Activated naive CD4-positive, alpha-beta T cell treated with anti-CD3 and anti-CD28 coated beads, Interleukin-2, amount 50 U/mL, for 16 hours (primary cell): ENCODE results near the gene GDPD4.

ENCODE experiments used
- DNase-seq: peaks from one replicate; pipeline ENCODE4 v3.0.0-alpha.2; 2020

Gene GDPD4

DNA sequence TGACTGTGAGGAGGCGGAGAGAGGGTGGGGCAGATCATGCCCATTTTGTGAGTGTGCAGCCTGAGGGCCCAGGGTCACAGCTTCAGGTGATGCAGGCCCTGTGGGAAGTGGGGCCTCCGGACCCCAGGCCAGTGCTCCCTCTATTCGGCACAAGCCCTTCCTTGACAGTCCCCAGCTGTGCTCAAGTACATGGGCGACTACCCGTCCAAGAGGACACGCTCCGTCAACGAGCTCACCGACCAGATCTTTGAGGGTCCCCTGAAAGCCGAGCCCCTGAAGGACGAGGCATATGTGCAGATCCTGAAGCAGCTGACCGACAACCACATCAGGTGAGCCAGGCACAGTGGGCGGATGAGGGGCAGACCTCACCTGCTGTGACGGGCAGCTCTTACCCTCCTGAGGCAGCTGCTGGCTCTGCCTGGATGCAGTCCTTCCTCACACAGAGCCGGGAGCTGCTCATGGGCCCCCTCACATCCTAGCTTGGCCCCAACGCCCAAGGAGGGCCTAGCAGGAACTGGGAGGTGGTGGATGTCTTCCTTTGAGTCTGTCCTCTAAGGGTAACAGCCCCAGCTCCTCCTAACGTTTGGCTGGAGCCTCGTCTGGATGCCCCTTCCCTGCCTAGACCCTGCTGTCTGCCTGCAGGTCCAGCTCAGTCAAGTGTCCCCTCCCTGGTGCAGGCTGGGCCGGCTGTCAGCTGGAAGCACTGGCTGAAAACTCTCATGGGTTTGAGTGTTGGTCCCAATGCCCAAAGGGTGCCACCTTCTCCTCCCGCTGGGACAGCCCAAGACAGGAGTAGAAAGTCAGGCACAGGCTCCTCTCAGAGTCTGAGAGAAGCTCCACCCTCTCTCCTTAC is 97.4 kb downstream of the GDPD4 start:
- no peak for DNase-seq

DNA sequence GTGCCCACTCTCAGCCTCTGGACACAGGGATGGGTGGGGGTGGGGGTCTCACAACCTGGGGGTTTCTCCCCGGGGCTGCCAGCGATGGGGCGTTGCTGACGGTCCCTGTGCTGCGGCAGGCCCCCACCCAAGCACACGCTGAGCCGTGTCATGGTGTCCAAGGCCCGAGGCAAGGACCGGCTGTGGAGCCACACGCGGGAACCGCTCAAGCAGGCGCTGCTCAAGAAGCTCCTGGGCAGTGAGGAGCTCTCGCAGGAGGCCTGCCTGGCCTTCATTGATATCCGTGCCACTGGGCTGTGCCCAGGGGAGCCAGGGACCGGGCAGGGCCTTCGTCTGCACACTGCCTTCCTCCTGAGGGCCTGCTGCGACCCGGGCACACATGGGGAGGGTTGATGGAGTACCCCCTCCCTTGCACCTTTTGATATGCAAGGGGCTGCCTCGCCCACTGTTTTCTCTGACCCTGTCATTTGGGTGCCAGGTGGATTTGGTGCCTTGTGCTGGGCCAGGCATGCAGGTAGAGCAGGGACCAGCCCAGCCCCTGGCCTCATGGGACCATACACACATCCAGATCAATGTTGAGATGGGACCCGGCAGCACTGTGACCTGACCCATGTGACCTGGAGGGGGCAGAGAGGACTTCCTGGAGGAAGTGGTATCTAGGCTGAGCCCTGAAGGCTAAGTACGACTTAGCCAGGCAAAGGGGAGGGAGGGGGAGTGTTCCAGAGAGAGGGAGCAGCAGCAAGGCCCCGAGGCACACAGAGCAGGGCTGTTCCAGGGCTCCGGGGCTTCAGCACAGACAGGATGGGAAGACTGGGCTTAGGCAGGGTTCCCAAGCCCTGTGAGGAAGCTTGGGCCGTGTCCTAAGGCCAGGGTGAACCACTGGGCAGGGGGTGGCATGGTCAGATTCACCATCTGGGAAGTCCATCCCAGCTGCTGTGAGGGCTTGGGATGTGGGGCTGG is 98.3 kb downstream of the GDPD4 start:
- DNase-seq, result no peak

DNA sequence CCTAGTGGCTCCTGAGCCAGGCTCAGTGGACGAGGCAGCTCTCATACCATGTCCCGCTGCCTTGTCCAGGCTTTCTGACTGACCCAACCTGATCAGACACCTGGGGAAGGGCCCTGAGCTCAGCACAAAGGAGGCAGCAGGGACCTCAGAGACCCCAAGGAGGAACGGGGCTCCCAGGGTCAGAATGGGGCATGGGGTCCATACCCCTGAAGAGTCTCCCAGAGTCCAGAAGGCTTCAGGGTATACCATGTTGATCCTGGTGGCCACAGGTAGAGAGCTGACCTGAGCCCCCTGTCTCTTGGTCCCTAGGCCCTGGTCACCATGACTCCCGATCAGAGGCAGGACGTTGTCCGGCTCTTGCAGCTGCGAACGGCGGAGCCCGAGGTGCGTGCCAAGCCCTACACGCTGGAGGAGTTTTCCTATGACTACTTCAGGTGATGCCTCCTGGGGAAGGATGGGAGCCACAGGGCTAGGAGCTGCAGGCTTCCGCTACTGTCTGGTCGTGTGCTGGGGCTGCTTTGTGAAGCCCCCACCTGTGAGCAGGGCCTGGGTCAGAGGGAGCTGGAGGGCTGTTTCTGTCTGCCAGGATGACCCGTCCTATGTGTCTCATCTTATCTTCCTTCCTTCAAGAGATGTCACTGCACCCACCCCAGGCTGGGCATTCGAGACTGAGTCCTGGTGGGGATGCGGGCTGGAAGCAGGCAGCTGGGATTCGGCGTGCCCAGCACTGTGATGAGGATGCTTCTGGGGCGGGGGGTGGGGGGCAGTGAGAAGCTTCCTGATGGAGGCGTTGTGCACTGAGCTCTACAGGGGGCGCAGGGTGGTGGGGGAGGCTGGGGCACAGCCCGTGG is 99.3 kb downstream of the GDPD4 start:
- no peak for DNase-seq

DNA sequence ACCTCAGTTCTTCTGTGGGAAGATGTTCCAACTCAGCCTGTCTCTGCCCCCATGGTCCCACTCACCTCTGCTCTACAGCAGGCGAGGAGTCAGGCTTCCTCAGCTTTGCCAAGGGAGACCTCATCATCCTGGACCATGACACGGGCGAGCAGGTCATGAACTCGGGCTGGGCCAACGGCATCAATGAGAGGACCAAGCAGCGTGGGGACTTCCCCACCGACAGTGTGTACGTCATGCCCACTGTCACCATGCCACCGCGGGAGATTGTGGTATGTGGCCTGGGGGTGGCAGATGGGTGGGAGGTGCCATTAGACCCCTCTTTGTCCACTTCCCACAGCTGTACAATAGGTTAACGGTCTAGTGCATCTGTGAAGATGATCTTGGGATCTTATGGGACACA is 100.1 kb downstream of the GDPD4 start:
- no peak for DNase-seq

DNA sequence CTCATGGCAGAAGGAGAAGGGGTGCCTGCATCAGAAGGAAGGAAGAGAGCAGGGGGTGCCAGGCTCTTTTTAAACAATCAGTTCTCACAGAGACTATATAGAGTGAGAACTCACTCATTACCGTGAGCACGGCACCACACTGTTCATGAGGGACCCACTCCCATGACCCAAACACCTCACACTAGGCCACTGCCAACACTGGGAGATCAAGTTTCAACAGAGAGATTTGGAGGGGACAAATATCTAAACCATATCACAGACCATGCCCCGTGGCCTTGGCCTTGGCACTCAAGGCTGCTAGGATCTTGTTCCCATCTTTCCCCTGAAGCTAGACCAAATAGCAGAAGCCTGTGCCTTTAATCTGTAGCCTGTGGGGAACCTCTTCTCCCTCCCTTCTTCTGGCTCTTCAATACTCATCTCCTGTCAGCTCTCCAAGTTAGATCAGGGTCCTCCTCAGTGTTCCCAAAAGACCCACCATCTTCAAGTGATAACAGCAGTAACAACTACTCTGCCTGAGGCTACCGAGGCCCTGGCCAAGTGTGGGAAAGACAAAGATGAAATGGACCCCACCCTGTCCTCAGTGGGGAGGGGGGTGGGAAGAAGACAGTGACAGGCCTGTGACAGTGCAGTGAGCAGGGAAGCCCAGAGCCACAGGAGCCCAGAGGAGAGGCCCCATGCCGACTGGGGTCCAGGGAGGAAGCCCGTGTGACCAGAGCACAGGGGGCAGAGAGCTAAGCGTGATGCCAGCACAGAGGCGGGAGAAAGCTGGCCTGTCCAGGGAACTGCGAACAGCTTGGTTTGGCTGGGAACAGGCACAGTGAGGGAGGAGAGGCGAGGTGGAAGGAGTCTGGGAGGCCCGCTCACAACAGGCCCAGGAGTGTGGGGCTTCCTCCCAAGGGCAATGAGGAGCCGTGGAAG is 100.9 kb downstream of the GDPD4 start:
- no peak for DNase-seq

DNA sequence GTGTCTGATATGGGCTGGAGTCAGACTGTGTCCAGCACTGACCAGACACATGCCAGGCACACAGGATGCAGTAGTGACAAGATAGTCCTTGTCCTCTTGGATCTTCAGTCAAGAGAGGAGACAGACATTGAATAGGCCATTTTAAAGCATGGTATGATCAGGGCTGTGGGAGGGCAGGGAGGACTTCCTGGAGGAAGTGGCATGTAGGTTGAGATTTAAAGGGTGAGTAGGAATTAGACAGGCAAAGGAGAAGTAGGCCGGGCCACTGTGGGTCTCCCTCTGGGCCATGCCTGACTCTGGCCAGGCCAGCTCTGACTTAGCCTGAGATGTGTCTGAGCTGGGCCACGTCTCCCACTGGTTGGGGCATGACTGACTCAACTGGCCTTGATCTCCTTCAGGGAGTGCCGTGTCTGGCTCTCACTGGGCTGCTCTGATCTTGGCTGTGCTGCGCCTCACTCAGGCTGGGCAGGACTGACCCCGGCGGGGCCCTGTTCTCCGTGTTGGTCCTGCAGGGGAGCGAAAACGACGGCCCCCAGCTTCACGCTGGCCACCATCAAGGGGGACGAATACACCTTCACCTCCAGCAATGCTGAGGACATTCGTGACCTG is 102.2 kb downstream of the GDPD4 start:
- DNase-seq, result peak; percentile 6

DNA sequence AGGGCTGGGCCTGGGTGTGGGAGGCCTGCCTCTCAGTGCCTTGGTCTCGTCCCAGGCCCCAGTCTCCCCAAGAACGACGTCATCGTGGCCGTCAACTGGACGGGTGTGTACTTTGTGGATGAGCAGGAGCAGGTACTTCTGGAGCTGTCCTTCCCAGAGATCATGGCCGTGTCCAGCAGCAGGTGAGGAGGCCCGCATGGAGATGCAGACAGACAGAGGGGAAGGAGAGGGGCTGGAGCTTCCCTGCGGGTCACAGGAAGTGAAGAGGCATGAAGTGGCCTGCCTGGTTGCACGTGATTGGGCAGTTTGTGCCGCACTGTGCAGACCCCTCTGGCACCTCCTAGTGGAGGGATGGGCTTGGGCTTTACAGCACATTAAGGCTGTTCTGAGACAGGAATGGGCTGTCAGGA is 103.0 kb downstream of the GDPD4 start:
- peak; percentile 11 for DNase-seq

DNA sequence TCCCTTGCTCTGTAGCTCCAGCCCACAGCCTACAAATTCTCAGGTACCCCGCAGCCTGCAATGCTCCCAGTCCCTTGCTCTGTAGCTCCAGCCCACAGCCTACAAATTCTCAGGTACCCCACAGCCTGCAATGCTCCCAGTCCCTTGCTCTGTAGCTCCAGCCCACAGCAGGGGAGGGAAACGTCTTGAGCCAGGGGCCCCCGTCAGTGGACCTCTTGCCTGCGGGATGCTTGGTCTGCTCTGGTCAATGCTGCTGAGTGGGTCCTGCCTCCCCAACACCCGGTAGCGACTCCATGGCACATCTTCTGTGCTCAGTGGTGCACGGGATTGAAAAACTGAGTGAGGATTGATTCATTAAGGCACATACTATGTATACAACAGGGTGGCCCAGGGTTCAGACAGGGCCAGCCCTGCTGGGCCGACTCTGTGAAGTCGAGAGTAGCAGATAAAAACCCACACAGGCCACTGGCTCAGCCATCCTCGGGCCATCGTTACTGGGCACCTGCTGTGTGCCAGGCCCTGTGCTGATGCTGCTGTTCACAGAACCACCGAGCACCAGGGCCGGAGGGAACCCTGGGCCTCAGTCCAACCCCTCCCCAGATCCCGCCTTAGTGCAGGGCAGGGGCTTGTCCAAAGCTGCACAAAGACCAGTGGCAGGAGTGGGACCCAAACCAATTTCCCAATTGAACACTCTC is 103.7 kb downstream of the GDPD4 start:
- no peak for DNase-seq

DNA sequence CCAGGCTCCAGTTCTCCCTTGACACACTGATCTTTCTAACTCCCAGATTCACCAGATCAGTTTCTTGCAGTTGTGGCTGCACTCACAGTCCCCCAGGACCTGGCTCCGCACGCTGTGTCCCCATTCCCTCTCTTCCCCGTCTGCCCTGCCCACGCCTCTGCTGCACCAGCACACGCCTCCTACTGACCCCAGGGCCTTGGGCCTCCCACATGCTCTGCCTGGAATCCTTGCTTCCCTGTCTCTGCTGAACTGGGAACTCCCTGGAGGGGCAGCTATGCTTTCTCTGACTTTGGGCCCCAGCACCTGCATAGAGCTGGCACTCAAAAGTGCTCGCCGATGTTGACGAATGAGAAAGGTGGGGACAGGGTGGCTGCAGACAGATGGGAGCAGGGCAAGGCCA is 104.5 kb downstream of the GDPD4 start:
- DNase-seq, result no peak

DNA sequence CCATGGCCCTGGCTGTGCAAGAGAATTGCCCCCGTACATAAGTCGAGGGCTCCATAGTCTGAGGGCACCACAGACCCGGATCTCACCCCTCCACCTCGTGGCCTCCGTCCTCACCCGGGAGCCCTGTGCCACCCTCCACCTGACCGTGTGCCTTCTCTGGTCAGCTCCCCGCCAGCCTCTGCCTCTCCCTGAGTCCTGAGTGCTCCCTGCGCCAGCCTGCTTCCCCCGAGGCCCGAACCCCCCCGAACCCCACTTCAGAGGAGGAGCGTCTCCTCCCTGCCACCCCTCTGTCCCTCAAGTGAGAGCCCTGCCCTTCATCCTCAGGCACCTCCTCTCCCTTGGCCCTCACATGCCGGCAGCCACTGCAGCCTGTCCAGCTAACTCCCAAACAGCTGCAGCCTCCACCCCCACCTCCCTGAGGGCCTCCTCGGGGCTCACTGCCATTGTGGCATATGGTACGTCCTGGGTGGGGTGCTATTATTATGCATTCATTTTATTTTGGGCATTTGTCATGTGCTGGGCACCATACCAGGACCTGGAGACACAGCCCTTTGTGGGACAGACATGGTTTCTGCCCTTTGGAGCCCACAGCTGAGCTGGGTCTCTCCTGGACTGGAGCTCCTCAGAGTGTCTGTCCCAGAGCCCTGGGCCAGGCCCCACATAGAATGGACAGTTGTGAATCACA is 106.3 kb downstream of the GDPD4 start:
- DNase-seq, result no peak

DNA sequence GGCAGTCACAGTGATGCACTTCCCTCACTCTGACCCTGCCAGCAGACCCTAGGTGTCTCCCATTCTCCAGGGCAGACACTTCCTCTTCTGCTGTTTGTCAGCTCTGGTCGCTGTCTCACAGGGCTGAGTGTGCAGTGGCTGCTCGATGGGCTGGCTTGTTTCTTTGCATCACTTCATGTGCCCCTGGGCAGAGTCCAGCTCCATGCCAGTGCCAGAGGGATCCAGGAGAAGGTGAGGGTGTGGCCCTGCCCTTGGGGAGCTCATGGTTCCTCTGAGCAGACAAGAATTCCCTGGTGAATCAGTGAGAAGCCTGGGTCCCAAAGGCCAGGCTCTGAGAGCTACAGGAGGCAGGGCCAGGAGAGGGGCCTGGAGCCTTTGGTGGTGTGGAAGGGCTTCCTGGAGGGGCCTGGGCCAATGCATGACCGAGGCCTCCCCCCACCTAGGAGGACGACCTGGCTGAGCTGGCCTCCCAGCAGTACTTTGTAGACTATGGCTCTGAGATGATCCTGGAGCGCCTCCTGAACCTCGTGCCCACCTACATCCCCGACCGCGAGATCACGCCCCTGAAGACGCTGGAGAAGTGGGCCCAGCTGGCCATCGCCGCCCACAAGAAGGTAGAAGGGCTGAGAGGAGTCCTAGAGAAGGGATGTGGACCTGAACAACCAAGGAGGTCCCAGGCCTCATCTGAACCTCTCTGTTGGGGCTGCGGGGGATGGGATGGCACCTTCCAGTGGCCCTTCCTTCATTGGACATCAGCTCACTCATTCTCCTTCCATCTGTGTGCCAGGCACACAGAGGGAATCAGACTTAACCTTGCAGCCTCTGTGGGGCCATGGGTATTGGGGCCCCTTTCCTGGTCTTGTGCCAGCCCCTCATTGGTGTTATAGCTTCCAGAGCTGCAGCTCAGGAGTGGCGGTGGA is 107.3 kb downstream of the GDPD4 start:
- DNase-seq, result no peak

DNA sequence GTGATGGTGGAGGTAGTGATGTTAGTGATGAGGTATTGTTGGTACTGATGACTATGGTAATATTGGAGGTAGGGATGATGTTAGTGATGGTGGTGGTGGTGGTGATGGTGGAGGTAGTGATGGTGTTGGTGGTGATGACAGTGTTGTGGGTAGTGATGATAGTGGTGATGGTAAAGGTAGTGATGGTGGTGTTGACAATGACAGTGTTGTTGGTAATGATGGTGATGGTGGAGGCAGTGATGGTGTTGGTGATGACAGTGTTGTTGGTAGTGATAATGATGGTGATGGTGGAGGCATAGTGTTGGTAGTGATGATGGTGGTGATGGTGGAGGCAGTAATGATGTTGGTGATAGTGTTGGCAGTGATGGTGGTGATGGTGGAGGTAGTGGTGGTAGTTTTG is 108.3 kb downstream of the GDPD4 start:
- no peak for DNase-seq

DNA sequence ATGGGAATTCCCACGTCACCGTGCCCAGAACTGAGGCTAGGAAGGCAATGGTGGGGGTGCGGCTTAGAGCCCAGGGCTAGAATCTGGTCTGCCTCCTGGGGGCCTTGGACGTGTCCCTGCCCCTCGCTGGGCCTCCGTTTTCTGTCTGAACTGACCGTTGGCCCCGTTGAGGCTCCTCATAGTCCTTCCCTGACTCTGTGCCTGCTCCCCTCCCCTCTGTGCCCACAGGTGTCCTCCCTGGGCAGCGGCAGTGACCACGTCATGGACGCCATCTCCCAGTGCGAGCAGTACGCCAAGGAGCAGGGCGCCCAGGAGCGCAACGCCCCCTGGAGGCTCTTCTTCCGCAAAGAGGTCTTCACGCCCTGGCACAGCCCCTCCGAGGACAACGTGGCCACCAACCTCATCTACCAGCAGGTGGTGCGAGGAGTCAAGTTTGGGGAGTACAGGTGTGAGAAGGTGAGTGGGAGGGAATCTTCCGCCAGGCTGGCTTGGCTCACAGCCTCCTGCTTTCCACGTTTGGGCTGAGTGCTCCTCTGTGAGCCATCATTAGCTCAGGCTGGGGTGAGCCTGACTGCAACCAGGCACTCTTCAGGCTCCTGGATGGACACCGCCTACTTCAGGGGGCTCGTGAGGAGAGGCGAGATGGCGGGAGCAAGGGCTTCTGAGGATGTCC is 109.5 kb downstream of the GDPD4 start:
- DNase-seq, result peak; percentile 64

DNA sequence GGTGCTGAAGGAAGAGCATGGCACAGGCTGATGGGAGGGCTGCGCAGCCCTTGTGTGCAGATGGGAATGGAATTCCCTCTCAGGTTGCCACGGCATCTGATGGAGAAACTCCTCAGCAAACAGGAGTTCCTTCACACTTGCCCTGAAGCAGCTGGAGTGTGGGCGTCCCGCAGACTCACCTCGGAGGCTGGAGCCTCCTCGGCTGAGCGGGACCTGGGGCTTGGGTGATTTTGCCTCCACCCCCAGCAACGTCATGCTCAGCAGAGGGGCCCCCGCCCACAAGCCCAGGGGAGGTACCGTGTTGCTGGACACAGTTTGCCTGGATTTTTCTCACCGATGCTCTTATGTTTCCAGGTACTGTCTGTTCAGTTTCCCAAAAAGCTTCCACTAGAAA is 110.1 kb downstream of the GDPD4 start:
- DNase-seq, result no peak

DNA sequence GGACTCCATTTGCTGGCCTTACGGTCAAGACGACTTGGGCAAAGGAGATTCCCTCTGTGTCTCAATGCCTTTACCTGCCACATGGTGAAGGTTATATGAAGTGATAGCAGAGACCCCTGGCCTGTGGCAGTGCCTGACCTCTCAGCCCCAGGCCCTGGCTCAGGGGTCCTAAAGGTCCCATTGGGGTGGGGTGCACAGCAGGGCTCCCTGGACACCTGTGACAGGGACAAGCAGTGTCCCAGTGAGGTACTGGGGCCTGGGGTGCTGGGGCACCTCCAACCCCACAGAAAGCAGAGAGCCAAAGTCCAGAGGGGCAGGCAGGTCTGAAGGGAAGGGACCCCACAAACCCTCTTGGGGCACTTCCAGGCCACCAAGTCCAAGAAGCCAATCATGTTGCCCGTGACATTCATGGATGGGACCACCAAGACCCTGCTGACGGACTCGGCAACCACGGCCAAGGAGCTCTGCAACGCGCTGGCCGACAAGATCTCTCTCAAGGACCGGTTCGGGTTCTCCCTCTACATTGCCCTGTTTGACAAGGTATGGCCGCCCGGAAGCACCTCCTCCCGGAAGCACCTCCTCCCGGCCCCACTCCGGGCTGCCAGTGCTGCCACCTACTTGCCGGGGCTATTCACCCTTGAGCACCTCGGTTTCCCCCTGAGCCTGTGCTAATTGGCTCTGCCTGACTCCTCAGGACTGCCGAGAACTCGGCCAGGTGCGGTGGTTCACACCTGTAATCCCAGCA is 111.0 kb downstream of the GDPD4 start:
- no peak for DNase-seq

DNA sequence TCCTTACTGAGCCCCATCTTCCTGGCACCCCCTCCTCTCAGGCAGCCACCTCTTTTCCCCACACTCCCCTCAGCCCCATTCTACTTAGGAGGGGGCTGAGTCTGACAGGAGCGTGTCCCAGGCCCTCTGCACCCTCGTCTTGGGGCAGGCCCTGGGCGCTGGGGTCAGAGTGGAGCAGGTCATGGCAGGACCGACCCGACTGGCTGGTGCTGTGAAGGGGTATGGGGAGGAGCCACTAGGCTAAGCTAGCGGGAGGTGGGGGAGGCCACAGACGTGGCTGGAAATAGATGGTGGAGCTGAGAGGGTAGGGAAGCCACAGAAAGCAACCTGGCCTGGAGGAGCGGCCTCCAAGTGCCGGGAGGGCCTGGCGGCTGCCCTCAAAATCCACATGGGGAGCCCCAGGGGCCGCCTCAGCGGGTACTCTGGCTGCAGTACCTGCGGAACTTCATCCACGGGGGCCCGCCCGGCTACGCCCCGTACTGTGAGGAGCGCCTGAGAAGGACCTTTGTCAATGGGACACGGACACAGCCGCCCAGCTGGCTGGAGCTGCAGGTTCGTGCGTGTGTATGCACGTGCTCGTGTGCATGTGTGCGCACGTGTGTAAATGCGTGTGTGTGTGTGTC is 111.8 kb downstream of the GDPD4 start:
- no peak for DNase-seq
